Endothelial cell (in vitro differentiated cells): Measurements from ENCODE around the gene JHY. TPM values are rescaled to one million over a fixed set of nuclear protein-coding genes. Genes with fewer than 3 reads are reported as not detected.

Experiments
- DNase-seq: peaks from one replicate; pipeline ENCODE4 v3.0.0; 2021; ENCODE audit warnings: low spot score
- H3K27ac Mint-ChIP-seq: one replicate; pipeline ENCODE4 v1.8.0; 2021; ENCODE audit warnings: mixed read lengths, inconsistent platforms; ENCODE audit not compliant: unreplicated experiment
- H3K27me3 Mint-ChIP-seq: one replicate; pipeline ENCODE4 v1.8.0; 2021; ENCODE audit warnings: mild to moderate bottlenecking, moderate library complexity, mixed read lengths, inconsistent platforms; ENCODE audit not compliant: unreplicated experiment
- H3K36me3 Mint-ChIP-seq: one replicate; pipeline ENCODE4 v1.8.0; 2021; ENCODE audit warnings: mild to moderate bottlenecking, low read depth, mixed read lengths, inconsistent platforms; ENCODE audit not compliant: unreplicated experiment
- H3K4me1 Mint-ChIP-seq: one replicate; pipeline ENCODE4 v1.8.0; 2021; ENCODE audit warnings: mild to moderate bottlenecking, mixed read lengths, inconsistent platforms; ENCODE audit not compliant: unreplicated experiment
- H3K4me3 Mint-ChIP-seq: one replicate; pipeline ENCODE4 v1.8.0; 2021; ENCODE audit warnings: mild to moderate bottlenecking, mixed read lengths, inconsistent platforms; ENCODE audit not compliant: unreplicated experiment
- H3K9me3 Mint-ChIP-seq: one replicate; pipeline ENCODE4 v1.8.0; 2021; ENCODE audit warnings: mixed read lengths, inconsistent platforms; ENCODE audit not compliant: unreplicated experiment
- CTCF ChIP-seq: fragments of 200-600 bp; sonication (generic); IDR thresholded peaks from one replicate; pipeline ENCODE4 v1.5.0; 2021; ENCODE audit warnings: antibody characterized with exemption; ENCODE audit not compliant: unreplicated experiment
- total RNA-seq: library from RNA; stranded (reverse); fragmentation: NEBNext Ultra II Directional; extraction: Animal tissue kit (Norgen Biotek cat#: 25700); gene quantifications from one replicate; pipeline ENCODE4 v1.2.1, GENCODE V29; 2021; ENCODE audit not compliant: unreplicated experiment

Gene JHY
- total RNA-seq, 1 donor from 2014 or later = 2.8 TPM

DNA sequence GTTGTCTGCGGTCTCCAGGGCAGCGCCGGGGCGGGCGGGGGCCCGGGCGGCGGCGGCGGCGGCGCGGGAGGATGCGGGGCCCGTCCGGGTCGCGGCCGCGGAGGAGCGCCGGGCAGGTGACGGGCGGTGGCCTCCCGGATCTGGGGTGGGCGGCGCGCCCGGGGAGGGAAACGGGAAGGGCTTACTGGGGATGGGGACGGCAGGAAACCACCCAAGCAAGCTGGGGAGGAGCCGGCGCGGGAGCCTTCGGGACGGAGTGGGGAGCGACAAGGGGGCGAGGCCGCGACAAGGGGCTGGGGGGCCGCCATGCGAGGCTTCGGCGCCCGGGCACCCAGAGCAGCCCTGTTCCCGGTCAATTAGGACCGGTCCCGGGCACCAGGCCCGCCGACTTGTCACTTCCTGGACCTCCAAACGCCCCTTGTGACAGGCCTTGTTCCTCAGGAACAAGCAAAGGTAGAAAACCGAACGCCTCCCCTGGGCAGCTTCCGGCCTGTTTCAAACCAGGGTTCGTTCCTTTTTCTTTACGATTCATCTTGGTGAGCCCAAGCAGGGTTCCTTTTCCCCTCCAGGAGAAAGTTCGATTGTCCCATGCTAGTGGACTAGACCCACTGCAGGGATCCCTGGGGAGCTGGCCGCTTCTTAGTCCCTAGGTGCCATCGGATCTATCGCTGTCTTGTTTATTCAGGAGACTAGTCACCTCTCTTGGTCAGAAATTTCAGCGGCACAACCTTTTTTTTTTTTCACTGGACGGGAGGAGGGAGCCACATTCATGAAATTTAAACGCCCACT, 492 bp downstream of the JHY start:
- TF ChIP-seq CTCF = no peak
- peak; percentile 67 for DNase-seq
- Mint-ChIP-seq H3K4me3 (peak overlapping the region; percentile 93), H3K27me3 (peaks cover 5% of the 10 kb centered on the region), H3K4me1 (peaks cover 19% of the 10 kb centered on the region), H3K27ac (peak overlapping the region; percentile 96), H3K9me3 (no peaks in the 10 kb centered on the region), H3K36me3 (no peaks in the 10 kb centered on the region)

DNA sequence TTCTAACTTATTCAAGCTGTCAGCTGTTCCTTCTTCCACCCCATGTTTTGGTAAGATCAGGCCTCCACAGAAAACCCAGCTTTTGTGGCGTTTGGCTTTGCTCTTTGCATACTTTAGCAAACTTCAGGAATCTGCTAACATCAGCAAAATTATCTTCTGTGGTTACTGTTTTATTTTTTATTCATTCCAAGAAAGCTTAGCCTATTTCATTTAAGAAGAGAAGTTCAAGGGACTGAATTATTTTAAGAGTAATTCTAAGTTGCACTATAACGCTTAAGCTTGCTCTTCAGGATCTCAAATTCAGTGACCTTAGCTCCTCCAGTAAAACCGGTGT, 1.1 kb downstream of the JHY start:
- peaks cover 19% of the 10 kb centered on the region for H3K4me1 Mint-ChIP-seq
- H3K27me3 Mint-ChIP-seq = peaks cover 5% of the 10 kb centered on the region
- no peak for TF ChIP-seq CTCF
- no peaks in the 10 kb centered on the region for H3K36me3 Mint-ChIP-seq
- H3K4me3 Mint-ChIP-seq = peak overlapping the region; percentile 93
- peak overlapping the region; percentile 96 for H3K27ac Mint-ChIP-seq
- no peak for DNase-seq
- H3K9me3 Mint-ChIP-seq = no peaks in the 10 kb centered on the region

DNA sequence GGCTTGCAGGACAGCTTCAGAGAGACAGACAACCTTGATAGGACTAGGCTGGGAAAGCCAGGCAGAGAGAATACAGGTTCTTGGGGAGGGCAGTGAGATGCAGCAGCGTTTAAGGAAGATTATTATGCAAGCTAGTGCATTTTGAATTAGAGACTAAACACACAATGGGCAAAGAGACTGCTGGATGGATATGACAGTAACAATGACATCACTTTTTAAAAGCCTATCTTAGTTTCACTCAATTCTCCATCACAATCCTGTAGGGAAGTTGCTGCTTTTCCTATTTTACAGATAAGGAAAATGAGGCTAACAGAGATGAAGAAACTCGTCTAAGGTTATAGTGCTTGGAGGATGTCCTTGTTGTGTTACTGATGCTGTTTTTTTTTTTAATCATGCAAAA, 5.6 kb downstream of the JHY start:
- H3K4me1 Mint-ChIP-seq = peaks cover 7% of the 10 kb centered on the region
- H3K27ac Mint-ChIP-seq = no peak overlapping the region
- TF ChIP-seq CTCF = no peak
- no peak for DNase-seq
- H3K27me3 Mint-ChIP-seq = peaks cover 3% of the 10 kb centered on the region
- no peak overlapping the region for H3K4me3 Mint-ChIP-seq
- H3K36me3 Mint-ChIP-seq = no peaks in the 10 kb centered on the region
- no peaks in the 10 kb centered on the region for H3K9me3 Mint-ChIP-seq

- Mint-ChIP-seq H3K27me3 (no peaks in the 10 kb centered on the region), H3K4me1 (no peaks in the 10 kb centered on the region), H3K36me3 (no peaks in the 10 kb centered on the region), H3K27ac (no peak overlapping the region), H3K9me3 (no peaks in the 10 kb centered on the region), H3K4me3 (no peak overlapping the region)
- no peak for DNase-seq
- no peak for TF ChIP-seq CTCF
Observed at GRCh38 chr11:122893131-122893530, 10.6 kb downstream of the JHY start.

- Mint-ChIP-seq H3K36me3 (no peaks in the 10 kb centered on the region), H3K27me3 (peaks cover 4% of the 10 kb centered on the region), H3K4me3 (no peak overlapping the region), H3K4me1 (peaks cover 7% of the 10 kb centered on the region), H3K27ac (no peak overlapping the region), H3K9me3 (no peaks in the 10 kb centered on the region)
- TF ChIP-seq CTCF = no peak
- no peak for DNase-seq
Observed at GRCh38 chr11:122895563-122895962, 13.0 kb downstream of the JHY start.
